ENCODE measurements around the gene SLC12A7. TPM values are rescaled to one million over a fixed set of nuclear protein-coding genes. Genes with fewer than 3 reads are reported as not detected.

Gene SLC12A7
- total and polyA plus RNA-seq, 2 of the 13 experiments (the other 11 are each of a cell fraction or from before 2014, with no cell fraction given) = 14.0 to 18.5 TPM

GRCh38 chr5:1155191-1156032 lies 43.5 kb upstream of the SLC12A7 start:
- H3K79me2 ChIP-seq (ENCODE audit: insufficient read depth, low read length) = no peaks in the 10 kb centered on the region
- peaks cover 51% of the 10 kb centered on the region for H3K4me1 ChIP-seq (ENCODE audit: insufficient read depth, low read length)
- H2AFZ ChIP-seq (ENCODE audit: low read length) = no peak overlapping the region
- H3K4me2 ChIP-seq (ENCODE audit: low read depth, low read length) = 0 out of 2 replicates have a peak overlapping the region, but pooled peaks have one; percentile 39
- peaks cover 9 to 80% of the 10 kb centered on the region in 2 experiments for H3K27me3 ChIP-seq (ENCODE audit: control insufficient read depth in 1 of 2, insufficient read depth in 2 of 2, low read length in 2 of 2)
- no TSS peak for BruUV-seq (replicated peaks)
- intact Hi-C loops (cut with micrococcal nuclease; ENCODE audit: unreplicated experiment) (no loop called here), in situ Hi-C loops (cut with HindIII; ENCODE audit: extremely low pct_ligation_motif_present, low pct_unique_long_range_greater_than_20kb) (no loop called here)
- no peaks in the 10 kb centered on the region for H3K36me3 ChIP-seq (replicated peaks in 1 of 2; ENCODE audit: control insufficient read depth in 1 of 2, insufficient read depth in 2 of 2, low read length in 2 of 2)
- ChIA-PET CTCF (ENCODE audit: low intra/inter-chr PET ratio, low total read pairs) (no interaction called here), POLR2A (no interaction called here)
- no peak overlapping the region for H3K9ac ChIP-seq (ENCODE audit: insufficient read depth, low read depth, low read length)
- H3K9me3 ChIP-seq (ENCODE audit: low read length) = no peaks in the 10 kb centered on the region
- 0 out of 2 replicates have a peak, but pooled peaks cover 3% of the 10 kb centered on the region for H4K20me1 ChIP-seq (ENCODE audit: insufficient read depth, low read length)
- no peak overlapping the region for H3K27ac ChIP-seq (ENCODE audit: extremely low read length, insufficient read depth, low read length)
- peak overlapping the region in 1 of 3 experiments; percentile 48; a peak in 1 of 6 replicates for H3K4me3 ChIP-seq (replicated peaks in 1 of 3; ENCODE audit: insufficient read depth in 1 of 3, low read depth in 2 of 3, low read length in 3 of 3)
- DNase-seq (ENCODE audit: low spot score) = no peak
- peak; percentile 54 for ATAC-seq
- FAIRE-seq = no peak
- no CpG with 5 or more reads among the region's 98 CpGs for WGBS (ENCODE audit: low lambda C conversion rate)
- TF ChIP-seq ZSCAN12 (CRISPR knock-in tag; IDR thresholded peaks at IDR 0.05) (no peak), SMARCE1 (IDR thresholded peaks at IDR 0.05; ENCODE audit: borderline replicate concordance) (no peak), RARA (CRISPR knock-in tag; IDR thresholded peaks at IDR 0.05) (0 out of 2 replicates have a peak, but pooled peaks have one; percentile 31), ZFP90 (CRISPR knock-in tag; IDR thresholded peaks at IDR 0.05; ENCODE audit: borderline replicate concordance) (no peak), ZNF816 (CRISPR knock-in tag; IDR thresholded peaks at IDR 0.05; ENCODE audit: borderline replicate concordance) (no peak), SPEN (CRISPR knock-in tag; IDR thresholded peaks at IDR 0.05; ENCODE audit: low read depth) (0 out of 2 replicates have a peak, but pooled peaks have one; percentile 31), SP140L (CRISPR knock-in tag; IDR thresholded peaks at IDR 0.05; ENCODE audit: borderline replicate concordance) (no peak), ZNF607 (CRISPR knock-in tag; IDR thresholded peaks at IDR 0.05; ENCODE audit: borderline replicate concordance) (no peak), XRCC5 (optimal IDR thresholded peaks at IDR 0.05; ENCODE audit: low read length) (no peak), YEATS2 (CRISPR knock-in tag; IDR thresholded peaks at IDR 0.05; ENCODE audit: borderline replicate concordance) (no peak), NR2C2 (CRISPR knock-in tag; IDR thresholded peaks at IDR 0.05; ENCODE audit: borderline replicate concordance) (peak; percentile 65; the same call in 1 of the 2 replicates), ZBTB44 (CRISPR knock-in tag; IDR thresholded peaks at IDR 0.05) (no peak), BCL6 (CRISPR knock-in tag; IDR thresholded peaks at IDR 0.05) (0 out of 2 replicates have a peak, but pooled peaks have one; percentile 17), ZNF33A (CRISPR knock-in tag; IDR thresholded peaks at IDR 0.05; ENCODE audit: borderline replicate concordance) (no peak), NR2F1 (CRISPR knock-in tag; IDR thresholded peaks at IDR 0.05) (peak in 1 of 2 experiments; percentile 13; a peak in 1 of 4 replicates), YY1 (IDR thresholded peaks at IDR 0.05; ENCODE audit: insufficient read depth, insufficient replicate concordance, low read depth, low read length) (no peak), SMARCC2 (IDR thresholded peaks at IDR 0.05) (no peak), PHF8 (CRISPR knock-in tag; IDR thresholded peaks at IDR 0.05) (no peak)
- TF ChIP-seq, protein P1, sequence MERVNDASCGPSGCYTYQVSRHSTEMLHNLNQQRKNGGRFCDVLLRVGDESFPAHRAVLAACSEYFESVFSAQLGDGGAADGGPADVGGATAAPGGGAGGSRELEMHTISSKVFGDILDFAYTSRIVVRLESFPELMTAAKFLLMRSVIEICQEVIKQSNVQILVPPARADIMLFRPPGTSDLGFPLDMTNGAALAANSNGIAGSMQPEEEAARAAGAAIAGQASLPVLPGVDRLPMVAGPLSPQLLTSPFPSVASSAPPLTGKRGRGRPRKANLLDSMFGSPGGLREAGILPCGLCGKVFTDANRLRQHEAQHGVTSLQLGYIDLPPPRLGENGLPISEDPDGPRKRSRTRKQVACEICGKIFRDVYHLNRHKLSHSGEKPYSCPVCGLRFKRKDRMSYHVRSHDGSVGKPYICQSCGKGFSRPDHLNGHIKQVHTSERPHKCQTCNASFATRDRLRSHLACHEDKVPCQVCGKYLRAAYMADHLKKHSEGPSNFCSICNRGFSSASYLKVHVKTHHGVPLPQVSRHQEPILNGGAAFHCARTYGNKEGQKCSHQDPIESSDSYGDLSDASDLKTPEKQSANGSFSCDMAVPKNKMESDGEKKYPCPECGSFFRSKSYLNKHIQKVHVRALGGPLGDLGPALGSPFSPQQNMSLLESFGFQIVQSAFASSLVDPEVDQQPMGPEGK (CRISPR knock-in tag; IDR thresholded peaks at IDR 0.05) = 0 out of 2 replicates have a peak, but pooled peaks have one; percentile 33
